ENCODE data around the gene SNX24. TPM values are rescaled to one million over a fixed set of nuclear protein-coding genes. Genes with fewer than 3 reads are reported as not detected.
A peak's percentile ranks its signal among the peaks of the same experiment; 100 is the strongest.

The SNX24 gene
- total and polyA plus RNA-seq, 8 donors: 23.0 to 33.9 (median 26.9) TPM

DNA sequence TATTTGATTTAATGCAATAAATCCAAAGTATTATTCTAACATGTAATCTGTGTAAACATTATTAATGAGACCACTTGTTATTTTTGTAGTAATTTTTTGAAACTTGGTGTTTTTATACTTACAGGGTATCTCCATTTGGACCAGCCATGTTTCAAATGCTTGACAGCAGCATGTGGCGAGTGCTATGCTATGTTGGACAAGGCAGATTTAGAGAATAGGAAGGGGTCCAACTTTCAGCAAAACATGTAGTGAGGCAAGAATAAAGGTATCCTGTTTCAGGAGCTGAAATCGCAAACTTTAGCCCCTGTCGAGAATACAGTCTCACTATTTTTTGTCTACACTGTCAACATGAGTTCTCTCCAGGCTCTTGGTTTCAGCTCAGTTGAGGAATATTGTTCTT lies 33.7 kb downstream of the SNX24 start:
- TF ChIP-seq CTCF (IDR thresholded peaks at IDR 0.05): no peak
- ATAC-seq (no peak), DNase-seq (no peak)
- H3K36me3 ChIP-seq: no peaks in the 10 kb centered on the region
- no peaks in the 10 kb centered on the region for H3K27me3 ChIP-seq
- H3K27ac ChIP-seq: no peak overlapping the region
- intact Hi-C loops (cut with DNase I): no loop called here
- H3K4me3 ChIP-seq: no peak overlapping the region
- H3K9me3 ChIP-seq: no peaks in the 10 kb centered on the region
- peaks cover 4 to 5% of the 10 kb centered on the region in 2 donors for H3K4me1 ChIP-seq

DNA sequence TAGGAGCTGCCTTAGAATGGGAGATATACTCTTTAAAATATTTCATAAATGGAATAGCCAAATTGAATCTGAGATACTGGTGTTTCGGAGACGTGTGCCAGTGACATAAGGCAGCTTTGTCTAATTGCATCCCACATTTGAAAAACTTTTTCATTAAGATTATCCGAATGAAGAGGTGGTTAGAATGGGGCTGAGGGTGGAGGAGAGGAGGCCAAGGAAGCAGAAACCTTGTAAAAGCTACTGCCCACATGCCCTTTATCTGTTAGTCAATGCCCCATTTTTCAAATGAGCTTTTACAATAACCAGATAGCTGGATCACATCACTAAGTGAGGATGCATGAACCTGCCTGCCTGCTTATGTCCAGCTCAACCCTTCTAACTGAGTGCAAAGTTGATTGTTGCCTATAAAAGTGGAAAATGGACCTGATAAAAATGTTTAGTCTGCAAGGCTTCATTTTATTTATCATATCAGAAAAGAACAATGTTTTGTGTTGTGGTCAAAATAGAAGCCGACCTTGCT lies 34.8 kb downstream of the SNX24 start:
- no peaks in the 10 kb centered on the region for H3K9me3 ChIP-seq
- no peaks in the 10 kb centered on the region for H3K27me3 ChIP-seq
- no peak overlapping the region for H3K27ac ChIP-seq
- intact Hi-C loops (cut with DNase I): no loop called here
- H3K4me1 ChIP-seq: no peaks in the 10 kb centered on the region
- H3K36me3 ChIP-seq: no peaks in the 10 kb centered on the region
- DNase-seq (no peak), ATAC-seq (no peak)
- TF ChIP-seq CTCF (IDR thresholded peaks at IDR 0.05): no peak
- no peak overlapping the region for H3K4me3 ChIP-seq

DNA sequence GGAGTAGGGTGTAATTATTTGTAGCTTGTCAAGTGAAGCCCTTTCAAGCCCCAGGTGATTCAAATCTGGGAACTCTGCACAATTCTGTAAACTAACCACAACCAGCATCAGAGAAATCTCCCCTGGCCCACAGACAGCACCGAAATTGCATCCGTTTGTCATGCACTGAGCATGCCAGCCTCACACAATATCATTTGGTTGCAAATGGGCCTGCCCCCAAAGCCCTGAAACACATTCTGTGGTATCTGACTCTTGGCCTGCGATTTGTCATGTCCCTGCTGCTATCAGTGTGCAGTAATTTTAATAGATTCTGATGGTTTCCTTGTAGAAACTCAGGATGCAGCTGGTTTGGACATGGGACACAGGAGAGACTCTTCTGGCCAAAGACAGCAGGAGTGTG lies 35.3 kb downstream of the SNX24 start:
- DNase-seq (no peak), ATAC-seq (no peak)
- Histone ChIP-seq H3K9me3 (no peaks in the 10 kb centered on the region), H3K36me3 (no peaks in the 10 kb centered on the region), H3K4me3 (no peak overlapping the region), H3K4me1 (no peaks in the 10 kb centered on the region), H3K27ac (no peak overlapping the region), H3K27me3 (no peaks in the 10 kb centered on the region)
- intact Hi-C loops (cut with DNase I): no loop called here
- TF ChIP-seq CTCF (IDR thresholded peaks at IDR 0.05): no peak

DNA sequence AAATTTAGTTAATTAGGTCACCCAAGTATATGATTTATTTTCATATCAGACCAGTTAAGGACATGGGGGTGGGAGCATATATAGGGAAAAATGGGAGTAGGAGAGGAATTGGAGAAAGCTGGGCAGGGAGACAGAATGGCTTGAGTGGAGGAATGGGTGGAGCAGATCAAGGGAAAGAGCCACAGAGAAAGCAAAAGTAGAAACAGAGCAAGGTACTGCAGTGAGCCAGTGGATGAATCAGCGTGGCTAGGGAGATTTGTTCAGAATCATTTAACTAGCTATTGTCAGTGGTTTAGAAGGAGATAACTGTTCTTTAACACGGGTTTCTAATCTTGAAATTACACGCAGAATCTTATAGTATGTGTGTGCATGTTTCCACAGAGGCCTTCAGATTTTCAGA lies 37.4 kb downstream of the SNX24 start:
- Histone ChIP-seq H3K4me3 (no peak overlapping the region), H3K27ac (no peak overlapping the region), H3K9me3 (no peaks in the 10 kb centered on the region), H3K36me3 (no peaks in the 10 kb centered on the region), H3K27me3 (no peaks in the 10 kb centered on the region), H3K4me1 (no peaks in the 10 kb centered on the region)
- DNase-seq (no peak), ATAC-seq (peak; percentile 59)
- TF ChIP-seq CTCF (IDR thresholded peaks at IDR 0.05): no peak
- intact Hi-C loops (cut with DNase I): no loop called here

GRCh38 chr5:122885045-122885517 lies 39.7 kb downstream of the SNX24 start:
- DNase-seq (no peak), ATAC-seq (no peak)
- intact Hi-C loops (cut with DNase I): no loop called here
- no peak for TF ChIP-seq CTCF (IDR thresholded peaks at IDR 0.05)
- Histone ChIP-seq H3K4me1 (peaks cover 0 to under 1% of the 10 kb centered on the region in 2 donors), H3K36me3 (no peaks in the 10 kb centered on the region), H3K4me3 (no peak overlapping the region), H3K27me3 (no peaks in the 10 kb centered on the region), H3K9me3 (no peaks in the 10 kb centered on the region), H3K27ac (no peak overlapping the region)
